HG02571 (cell line): ENCODE data around the gene PREX1.
"Not testable (repeated sequence)": the region's sequence is repeated elsewhere in the genome, so short reads cannot be mapped to it uniquely, and the experiment has no call there.

Experiments used
- ATAC-seq: cut with Tn5 transposase; IDR thresholded peaks from one replicate; pipeline ENCODE4 v1.9.1; 2021; ENCODE audit warnings: mild to moderate bottlenecking, moderate library complexity; ENCODE audit not compliant: unreplicated experiment

The PREX1 gene, protein sequence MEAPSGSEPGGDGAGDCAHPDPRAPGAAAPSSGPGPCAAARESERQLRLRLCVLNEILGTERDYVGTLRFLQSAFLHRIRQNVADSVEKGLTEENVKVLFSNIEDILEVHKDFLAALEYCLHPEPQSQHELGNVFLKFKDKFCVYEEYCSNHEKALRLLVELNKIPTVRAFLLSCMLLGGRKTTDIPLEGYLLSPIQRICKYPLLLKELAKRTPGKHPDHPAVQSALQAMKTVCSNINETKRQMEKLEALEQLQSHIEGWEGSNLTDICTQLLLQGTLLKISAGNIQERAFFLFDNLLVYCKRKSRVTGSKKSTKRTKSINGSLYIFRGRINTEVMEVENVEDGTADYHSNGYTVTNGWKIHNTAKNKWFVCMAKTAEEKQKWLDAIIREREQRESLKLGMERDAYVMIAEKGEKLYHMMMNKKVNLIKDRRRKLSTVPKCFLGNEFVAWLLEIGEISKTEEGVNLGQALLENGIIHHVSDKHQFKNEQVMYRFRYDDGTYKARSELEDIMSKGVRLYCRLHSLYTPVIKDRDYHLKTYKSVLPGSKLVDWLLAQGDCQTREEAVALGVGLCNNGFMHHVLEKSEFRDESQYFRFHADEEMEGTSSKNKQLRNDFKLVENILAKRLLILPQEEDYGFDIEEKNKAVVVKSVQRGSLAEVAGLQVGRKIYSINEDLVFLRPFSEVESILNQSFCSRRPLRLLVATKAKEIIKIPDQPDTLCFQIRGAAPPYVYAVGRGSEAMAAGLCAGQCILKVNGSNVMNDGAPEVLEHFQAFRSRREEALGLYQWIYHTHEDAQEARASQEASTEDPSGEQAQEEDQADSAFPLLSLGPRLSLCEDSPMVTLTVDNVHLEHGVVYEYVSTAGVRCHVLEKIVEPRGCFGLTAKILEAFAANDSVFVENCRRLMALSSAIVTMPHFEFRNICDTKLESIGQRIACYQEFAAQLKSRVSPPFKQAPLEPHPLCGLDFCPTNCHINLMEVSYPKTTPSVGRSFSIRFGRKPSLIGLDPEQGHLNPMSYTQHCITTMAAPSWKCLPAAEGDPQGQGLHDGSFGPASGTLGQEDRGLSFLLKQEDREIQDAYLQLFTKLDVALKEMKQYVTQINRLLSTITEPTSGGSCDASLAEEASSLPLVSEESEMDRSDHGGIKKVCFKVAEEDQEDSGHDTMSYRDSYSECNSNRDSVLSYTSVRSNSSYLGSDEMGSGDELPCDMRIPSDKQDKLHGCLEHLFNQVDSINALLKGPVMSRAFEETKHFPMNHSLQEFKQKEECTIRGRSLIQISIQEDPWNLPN (N-terminal part only)

GRCh38 chr20:48827855-48828733, at the start of gene PREX1:
Gene PREX1, minus strand, starts transcription at chr20:48827999. Its CDS starts 139 bp downstream, at chr20:48827860.
- ATAC-seq, result peak; percentile 43

DNA sequence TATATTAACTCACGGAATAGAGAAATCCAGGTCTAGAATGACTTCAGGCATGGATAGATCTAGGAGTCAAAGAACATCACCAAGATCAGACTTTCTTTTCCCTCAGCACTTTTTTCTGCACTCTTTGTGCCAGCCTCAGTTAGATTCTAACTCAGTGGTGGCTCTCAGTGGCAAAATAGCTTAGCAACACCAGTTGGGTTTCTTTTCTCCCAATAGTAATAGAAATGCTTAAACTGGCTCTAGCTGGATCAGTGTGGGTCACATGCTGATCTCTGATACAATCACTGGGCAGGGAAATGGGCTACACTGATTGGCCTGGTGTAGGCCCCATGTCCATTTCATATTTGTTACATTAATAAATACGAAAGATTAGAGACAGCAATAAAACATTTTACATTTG, 49.5 kb upstream of the PREX1 start:
- ATAC-seq, result no peak

DNA sequence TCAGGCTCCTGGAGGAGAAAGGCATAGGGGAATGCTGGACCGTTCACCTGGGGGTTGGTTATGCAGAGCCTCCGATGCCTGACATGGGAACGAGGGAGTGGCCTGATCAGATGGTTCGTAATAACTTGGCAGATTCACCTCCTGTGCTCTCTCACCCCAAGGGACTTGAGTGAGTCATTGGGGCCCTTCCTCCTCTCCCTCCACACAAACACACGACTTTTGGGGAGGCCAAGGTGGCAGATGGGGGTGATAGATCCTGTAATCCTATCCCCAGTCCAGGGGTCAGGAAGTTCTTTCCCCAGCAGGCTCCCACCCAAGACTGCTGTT, 48.1 kb upstream of the PREX1 start:
- ATAC-seq, result no peak

DNA sequence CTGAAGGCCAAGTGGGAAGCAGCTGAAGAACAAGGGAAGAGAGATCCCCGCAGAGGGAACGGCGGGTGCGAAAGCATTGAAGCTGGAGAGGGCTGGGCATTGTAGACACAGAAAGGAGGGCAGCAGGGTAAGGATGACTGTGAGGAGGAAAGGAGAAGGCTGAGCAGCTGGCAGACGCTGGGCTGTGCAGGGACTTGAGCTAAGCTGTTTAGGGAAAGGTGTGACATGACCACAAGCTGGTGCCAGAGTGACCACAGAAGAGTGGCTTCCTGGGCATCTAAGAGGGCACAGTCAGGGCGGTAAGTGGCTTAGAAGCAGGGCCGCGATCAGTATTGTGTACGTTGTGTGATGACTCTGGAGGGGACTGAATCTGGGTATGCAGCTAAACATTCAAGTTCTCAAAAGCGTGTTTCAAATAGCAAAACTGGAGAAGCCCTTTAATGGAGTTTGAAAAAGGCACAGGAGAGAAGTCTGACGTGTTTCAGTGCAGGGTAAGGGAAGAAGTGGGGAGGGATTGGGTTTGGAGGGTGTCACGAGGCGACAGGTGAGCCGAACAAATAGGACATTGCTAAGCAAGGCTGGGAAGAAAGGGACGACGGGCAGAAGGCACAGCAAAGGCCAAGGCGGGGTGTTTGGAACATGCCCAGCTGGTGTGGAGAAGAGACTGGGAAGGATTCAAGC, 47.6 kb upstream of the PREX1 start:
- ATAC-seq, result no peak

DNA sequence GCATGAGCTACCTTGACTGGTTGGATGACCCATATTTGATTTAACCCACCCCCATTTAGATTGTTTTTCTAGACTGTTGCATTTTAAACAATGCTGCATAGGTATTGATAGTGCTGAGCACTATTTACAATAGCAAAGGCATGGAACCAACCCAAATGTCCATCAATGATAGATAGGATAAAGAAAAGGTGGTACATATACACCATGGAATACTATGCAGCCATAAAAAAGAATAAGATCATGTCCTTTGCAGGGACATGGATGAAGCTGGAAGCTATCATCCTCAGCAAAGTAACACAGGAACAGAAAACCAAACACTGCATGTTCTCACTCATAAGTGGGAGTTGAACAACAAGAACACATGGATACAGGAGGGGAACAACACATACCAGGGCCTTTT, 41.6 kb upstream of the PREX1 start:
- not testable (repeated sequence) for ATAC-seq

DNA sequence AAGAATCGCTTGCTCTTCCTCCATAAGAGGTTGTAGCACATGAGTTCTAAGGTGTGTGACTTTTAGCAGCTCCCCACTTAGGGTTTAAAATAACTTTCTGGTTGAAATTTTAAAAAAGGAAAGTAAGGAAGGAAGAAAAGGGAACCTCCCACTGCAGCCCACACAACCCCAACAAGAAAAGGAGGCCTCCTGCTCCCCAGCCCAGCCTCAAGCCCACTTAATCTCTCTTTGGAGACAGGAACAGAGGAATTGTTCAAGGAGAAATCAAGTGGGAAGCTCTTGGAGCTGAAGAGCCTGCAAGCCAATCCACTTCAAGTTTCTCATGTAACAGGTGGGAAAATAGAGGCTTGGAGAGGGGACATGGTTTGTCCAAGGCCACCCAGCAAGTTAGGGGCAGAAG, 39.1 kb upstream of the PREX1 start:
- ATAC-seq, result no peak

DNA sequence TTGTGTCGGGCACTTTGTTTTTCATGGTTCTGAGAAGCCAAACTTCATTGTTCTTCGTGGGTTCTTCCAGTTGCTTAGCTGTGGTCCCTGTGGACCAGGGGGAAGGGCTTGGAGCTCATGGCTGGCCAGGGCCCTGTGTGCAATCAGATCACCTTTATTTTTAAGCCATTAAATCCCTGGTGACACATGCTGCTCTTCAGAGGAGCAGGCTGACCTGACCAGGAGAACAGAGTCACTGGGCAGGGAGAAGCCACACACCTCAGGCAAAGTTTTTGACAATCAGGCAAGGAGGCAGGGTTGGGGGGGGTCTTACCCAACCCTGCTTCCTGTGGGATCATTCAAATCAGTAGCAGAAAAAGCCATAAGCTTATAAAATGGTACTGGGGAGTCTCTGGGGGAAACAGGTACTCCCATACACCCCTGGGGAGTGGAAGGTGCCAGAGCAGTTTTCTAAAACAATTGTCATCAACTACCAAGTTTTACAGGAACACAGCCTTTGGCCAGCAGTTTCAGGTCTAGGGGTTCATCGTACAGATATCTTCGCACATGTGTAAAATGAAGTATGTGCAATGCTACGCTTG, 37.0 kb upstream of the PREX1 start:
- no peak for ATAC-seq

DNA sequence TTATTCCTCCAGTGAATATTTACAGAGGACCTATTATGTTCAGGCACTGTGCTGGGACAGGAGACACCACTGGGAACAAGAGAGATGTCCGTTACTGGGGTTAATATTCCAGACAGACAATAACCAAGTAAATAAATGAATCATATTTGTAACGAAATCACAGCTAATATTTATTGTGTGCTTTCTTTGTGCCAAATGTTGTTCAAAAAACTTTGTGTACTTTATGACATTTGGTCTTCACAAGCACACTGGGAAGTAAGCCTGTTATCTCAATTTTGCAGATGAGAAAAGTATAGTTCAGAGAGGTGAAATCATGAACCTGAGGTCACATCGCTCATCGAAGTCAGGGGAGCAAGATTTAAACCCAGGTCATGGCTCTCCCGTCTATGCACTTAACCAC, 36.5 kb upstream of the PREX1 start:
- no peak for ATAC-seq

- ATAC-seq, result no peak
Measured at GRCh38 chr20:48862279-48862678, 34.5 kb upstream of the PREX1 start.

GRCh38 chr20:48861444-48861843, 33.6 kb upstream of the PREX1 start:
- no peak for ATAC-seq

DNA sequence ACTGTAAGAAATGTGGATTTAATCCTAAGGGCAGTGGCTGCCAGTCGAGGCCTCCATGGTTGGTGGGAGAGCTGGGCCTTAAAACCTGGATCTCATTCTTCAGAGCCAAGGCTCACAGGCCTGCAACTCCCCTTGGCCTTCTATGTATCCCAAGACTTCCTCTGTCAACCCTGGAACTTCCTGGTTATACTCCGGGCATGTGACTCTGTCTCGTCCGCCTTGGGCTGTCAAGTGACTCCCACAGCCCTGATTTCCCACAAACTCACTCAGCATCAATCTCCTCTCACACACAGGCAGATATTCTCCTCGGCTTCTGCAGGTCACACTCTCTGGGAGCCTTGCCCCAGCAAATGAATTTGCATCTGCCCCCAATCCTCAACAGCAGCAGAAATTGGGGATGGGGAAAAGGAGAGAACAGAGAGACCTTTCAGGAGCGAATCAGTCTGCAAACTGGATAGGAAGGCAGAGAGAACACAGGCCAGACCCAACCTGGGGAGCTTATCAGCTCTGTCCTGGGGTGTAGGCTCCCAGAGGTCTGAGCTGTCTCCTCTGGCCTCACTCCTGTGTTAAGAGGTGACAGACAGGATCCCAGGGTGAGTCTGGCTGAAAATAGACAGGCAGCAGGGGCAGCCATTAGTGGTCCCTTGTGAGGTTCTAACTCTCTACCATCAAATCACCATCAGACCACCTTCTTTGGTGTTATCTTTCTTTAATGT, 30.4 kb upstream of the PREX1 start:
- no peak for ATAC-seq

DNA sequence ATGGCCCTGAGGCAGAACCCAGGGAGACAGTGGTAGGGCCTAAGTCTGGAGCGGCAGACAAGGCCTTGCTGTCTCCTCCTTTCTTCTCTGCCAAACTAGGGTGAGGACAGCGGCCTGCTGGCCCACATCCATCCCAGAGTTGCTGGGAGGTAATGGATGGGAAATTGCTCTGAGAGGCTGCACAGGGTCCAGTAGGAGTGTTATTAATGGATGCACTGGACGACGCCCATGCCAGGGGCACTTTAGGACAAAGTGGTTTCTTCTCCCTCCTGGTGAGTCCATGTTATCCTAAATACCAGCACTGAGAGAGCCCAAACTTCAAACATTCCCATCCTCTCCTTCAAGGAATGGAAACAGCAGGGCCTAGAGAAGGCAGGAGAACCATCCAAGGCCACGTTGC, 28.3 kb upstream of the PREX1 start:
- no peak for ATAC-seq

- no peak for ATAC-seq
Measured at GRCh38 chr20:48855046-48855445, 27.2 kb upstream of the PREX1 start.

- no peak for ATAC-seq
Measured at GRCh38 chr20:48852609-48853008, 24.8 kb upstream of the PREX1 start.

DNA sequence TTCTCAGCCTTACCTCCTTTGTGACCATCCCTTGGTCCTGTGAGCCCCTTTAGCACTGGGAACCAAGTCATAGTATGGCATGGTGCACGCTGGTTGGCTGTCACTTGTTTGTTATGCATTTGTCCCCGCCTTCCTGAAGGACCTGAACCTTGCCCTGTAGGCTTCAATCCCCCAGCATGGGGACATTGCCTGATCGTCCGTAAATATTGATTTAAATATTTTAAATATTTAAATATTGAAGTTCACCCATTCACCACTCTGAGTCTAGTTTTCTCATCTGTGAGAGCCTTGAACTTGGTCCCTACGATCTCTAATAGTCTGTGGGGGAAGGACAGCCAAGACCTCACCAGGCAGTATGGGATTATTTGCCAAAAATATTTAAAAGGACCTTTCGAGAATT, 23.8 kb upstream of the PREX1 start:
- no peak for ATAC-seq

- no peak for ATAC-seq
Measured at GRCh38 chr20:48850977-48851299, 23.1 kb upstream of the PREX1 start.

DNA sequence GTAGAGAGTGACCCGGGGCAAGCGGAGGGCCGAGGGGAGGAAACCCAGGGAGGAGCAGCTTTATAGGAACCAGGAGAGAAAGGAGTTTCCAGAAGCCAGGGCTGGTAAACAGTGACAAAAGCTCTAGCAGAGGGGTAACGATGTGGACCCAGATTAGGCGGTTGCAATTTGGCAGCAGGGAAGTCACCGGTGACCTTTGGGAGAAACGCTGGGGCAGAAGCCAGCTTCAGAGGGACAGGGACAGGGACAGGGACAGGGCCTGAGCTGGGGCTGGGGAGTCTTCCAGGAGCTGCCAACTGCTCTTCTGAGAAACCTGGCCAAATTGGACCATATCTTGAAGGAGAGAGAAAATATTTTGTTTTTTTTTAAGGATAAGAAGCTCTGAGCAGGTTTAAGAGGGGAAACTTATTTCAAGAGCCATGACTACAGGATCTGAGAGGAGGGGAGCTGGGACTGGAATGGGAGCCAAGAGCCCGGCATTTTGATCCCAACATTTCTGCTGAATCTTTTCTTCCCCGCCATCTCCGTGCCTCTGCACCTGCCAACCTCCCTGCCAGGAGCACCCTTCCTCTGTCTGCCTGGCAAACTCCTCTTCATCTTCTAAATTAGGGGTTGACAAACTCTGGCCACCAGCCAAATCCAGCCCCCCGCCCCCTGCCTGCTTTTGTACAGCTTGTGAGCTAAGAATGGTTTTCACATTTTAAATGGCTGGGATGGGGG, 22.6 kb upstream of the PREX1 start:
- no peak for ATAC-seq

- ATAC-seq, result no peak
Measured at GRCh38 chr20:48849779-48850178, 22.0 kb upstream of the PREX1 start.
